GM10248 (cell line): ENCODE measurements around the gene CEACAM18.

Experiments used
- CTCF ChIA-PET: fragments of 300-600 bp; sonication (Branson Sonifier 250); formaldehyde crosslinking; extraction: SDS; loops from one replicate; lab custom pipeline; 2021; ENCODE audit warnings: antibody characterized with exemption; lab: Yijun Ruan, JAX
- POLR2A ChIA-PET: fragments of 350-650 bp; sonication (Branson Sonifier 250); formaldehyde crosslinking; extraction: SDS; loops from one replicate; lab custom pipeline; 2020; ENCODE audit warnings: antibody characterized with exemption; lab: Yijun Ruan, JAX
- DNase-seq: peaks from one replicate; pipeline ENCODE4 v3.0.0; 2012; ENCODE audit errors: extremely low spot score
- TF ChIP-seq, protein P1 (sequence below): IDR thresholded peaks from 2 replicates; pipeline ENCODE4 v1.5.1; 2012; ENCODE audit warnings: mild to moderate bottlenecking, low read depth; ENCODE audit errors: extremely low read depth, missing control alignments, control extremely low read depth

Gene CEACAM18

DNA sequence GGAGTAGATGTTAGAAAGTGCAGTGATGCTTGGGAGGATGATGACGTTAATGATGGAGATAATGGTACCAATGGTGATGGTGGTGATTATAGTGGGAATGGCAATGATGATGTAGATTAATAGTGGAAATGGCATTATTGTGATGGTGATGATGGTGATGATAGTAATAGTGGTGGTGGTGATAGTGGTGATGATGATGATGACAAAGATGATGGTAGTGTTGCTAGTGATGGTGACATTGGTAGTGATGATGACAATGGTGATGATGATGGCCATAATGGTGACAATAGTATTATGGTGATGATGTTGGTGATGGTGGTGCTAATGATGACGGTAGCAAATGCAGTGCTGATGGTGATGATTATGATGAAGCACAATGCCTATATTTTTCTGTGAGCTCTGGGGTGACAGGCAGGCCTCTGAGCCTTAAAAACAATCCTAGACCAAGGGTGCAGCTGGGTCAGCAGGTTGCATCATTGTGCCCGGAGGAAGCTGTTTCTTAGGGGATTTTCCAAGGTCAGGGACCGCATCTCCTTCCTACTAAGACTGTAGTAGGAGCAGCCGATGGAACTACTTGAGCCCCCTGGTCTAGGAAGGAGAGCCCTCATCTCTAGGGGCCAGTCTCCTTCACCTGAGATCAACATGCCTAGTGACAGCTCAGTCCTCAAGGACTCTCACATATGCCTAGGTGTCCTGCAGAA is 7.8 kb downstream of the CEACAM18 start:
- DNase-seq = no peak
- TF ChIP-seq, protein P1, sequence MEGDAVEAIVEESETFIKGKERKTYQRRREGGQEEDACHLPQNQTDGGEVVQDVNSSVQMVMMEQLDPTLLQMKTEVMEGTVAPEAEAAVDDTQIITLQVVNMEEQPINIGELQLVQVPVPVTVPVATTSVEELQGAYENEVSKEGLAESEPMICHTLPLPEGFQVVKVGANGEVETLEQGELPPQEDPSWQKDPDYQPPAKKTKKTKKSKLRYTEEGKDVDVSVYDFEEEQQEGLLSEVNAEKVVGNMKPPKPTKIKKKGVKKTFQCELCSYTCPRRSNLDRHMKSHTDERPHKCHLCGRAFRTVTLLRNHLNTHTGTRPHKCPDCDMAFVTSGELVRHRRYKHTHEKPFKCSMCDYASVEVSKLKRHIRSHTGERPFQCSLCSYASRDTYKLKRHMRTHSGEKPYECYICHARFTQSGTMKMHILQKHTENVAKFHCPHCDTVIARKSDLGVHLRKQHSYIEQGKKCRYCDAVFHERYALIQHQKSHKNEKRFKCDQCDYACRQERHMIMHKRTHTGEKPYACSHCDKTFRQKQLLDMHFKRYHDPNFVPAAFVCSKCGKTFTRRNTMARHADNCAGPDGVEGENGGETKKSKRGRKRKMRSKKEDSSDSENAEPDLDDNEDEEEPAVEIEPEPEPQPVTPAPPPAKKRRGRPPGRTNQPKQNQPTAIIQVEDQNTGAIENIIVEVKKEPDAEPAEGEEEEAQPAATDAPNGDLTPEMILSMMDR = no peak
- POLR2A ChIA-PET = no interaction called here
- CTCF ChIA-PET = interaction anchor here (2.0 to 5.8 kb wide), 2 partner anchors 13 to 29 kb away, joined by 5 to 36 read pairs; no protein-coding TSS in a partner anchor

DNA sequence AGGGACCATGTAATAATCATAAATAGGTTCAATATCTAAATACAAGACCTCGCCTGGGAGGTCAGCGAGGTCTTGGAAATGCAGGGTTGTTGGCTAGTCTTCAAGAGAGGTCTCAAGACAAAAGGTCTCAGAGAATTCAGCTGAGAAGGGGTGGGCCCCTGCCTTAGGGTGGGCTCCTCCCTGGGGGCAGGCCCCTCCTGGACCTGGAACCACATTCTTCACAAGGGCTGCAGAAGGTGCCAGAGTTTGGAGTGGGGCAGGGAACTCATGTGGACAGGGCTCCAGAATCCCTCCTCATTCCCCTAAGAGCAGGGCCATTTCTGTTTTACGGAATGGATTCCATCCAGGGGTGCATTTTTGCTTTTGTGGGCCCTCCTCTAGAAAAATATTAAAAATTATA is 10.2 kb downstream of the CEACAM18 start:
- TF ChIP-seq, protein P1 = no peak
- POLR2A ChIA-PET = no interaction called here
- CTCF ChIA-PET = interaction anchor here (1.0 to 2.5 kb wide), 4 partner anchors 15 to 168 kb away, joined by 3 to 13 read pairs (median 4); no protein-coding TSS in a partner anchor
- DNase-seq = no peak

DNA sequence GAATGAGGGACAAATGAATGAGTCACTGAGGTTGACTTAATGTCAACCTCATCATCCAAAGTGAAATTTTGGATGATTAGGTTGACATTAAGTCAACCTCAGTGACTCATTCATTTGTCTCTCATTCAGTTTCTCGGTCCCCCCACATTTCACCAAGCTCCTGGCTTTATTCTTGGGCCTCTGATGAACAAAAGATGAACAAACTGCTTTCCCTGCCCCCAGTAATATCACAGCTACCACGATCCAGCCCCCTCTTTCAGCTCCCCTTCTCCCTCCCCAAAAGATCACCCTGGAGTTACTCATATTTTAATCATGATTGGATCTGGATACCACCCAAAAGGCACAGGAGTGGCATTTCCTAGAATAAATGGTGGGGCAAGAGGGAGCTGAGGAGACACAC is 10.8 kb downstream of the CEACAM18 start:
- no peak for DNase-seq
- POLR2A ChIA-PET = no interaction called here
- TF ChIP-seq, protein P1 = no peak
- CTCF ChIA-PET = interaction anchor here (1.4 to 2.5 kb wide), 2 partner anchors 16 to 26 kb away, joined by 3 to 13 read pairs; no protein-coding TSS in a partner anchor

DNA sequence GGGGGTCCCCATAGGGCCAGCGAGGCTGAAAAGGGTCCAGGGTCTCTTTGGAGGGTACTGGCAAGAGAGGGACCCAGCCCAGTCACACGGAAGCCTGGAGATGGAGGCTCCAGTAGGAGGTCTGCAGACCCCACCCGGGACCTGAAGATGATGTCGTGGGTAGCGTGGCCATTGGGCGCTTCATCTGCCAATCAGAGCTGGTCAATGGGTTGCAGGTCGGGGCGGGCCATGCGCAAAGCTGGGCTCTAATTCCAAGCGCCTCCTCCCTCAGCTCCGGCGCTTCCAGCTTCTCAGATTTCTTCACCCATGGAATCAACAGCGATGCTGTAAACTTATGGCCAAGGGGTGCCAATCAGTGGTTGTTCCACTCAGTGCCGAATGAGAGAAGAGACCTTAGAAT is 12.3 kb downstream of the CEACAM18 start:
- CTCF ChIA-PET = no interaction called here
- TF ChIP-seq, protein P1 = no peak

DNA sequence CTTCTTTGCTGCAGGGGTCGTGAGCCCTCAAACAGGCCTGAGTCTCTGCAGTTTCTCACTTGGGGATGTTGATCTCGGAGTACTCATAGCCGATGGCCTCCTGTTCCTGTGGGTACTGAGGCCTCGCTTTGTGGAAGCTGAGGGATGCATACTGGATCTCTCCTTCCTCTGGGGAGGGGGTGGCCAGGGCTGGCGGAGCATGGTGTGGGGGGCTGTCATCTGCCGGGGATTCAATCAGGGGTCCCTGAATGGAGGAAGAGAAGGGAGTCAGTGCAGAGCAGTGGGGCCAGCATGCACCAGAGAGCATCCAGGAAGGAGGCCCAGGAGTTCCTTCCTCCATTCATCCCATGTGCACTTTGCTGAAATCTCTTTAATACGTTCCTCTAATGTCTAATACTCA is 13.2 kb downstream of the CEACAM18 start:
- no peak for DNase-seq
- TF ChIP-seq, protein P1 = no peak
- ChIA-PET POLR2A (no interaction called here), CTCF (no interaction called here)

More for the DNA sequence above, 12.3 kb downstream of the CEACAM18 start:
- DNase-seq = no peak
- POLR2A ChIA-PET = no interaction called here

DNA sequence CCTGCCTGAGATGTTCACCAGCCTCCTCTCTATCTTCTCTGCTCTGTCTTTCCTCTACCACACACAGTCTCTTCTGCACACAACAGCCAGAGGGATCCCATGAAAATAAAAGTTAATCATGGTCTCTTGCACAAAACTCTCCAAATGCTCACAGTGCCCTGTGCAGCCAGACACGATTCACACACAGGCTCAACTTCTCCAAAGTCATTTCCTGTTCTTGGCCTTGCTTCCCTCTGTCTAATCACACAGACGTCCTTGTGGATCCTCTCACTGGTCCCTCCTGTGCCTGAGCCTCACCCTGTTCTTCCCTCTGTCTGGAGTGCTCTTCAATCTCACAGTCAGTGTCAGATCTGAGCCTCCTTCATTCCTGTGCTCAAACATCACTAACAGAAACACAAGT is 15.4 kb downstream of the CEACAM18 start:
- POLR2A ChIA-PET = no interaction called here
- CTCF ChIA-PET = no interaction called here
- TF ChIP-seq, protein P1 = no peak
- no peak for DNase-seq
